NCI-H446 (cell line): ENCODE measurements around the gene IKBKG.
"Not testable (repeated sequence)": the region's sequence is repeated elsewhere in the genome, so short reads cannot be mapped to it uniquely, and the experiment has no call there.

Source experiments
- DNase-seq, 2 experiments: peaks; one replicate each; lab custom pipeline; 2025; lab: John Stamatoyannopoulos, UW

IKBKG gene

GRCh38 chrX:154547245-154548027 lies at the start of gene IKBKG:
IKBKG (plus strand) TSS chrX:154547620; CDS start chrX:154552003, 4,383 bp downstream.
- DNase-seq: peak; percentile 80 to 91

GRCh38 chrX:154501423-154501822 lies 46.0 kb upstream of the IKBKG start:
- DNase-seq: not testable (repeated sequence)

- DNase-seq: no peak
Observed at GRCh38 chrX:154502098-154502497, 45.3 kb upstream of the IKBKG start.

- no peak for DNase-seq
Observed at GRCh38 chrX:154502989-154503388, 44.4 kb upstream of the IKBKG start.

GRCh38 chrX:154505734-154506133 lies 41.7 kb upstream of the IKBKG start:
- DNase-seq: no peak

GRCh38 chrX:154506483-154507332 lies 40.7 kb upstream of the IKBKG start:
- DNase-seq: no peak

GRCh38 chrX:154507673-154508383 lies 39.6 kb upstream of the IKBKG start:
- no peak for DNase-seq

GRCh38 chrX:154508384-154508745 lies 39.1 kb upstream of the IKBKG start:
- DNase-seq: no peak

- DNase-seq: no peak
Observed at GRCh38 chrX:154509455-154509854, 38.0 kb upstream of the IKBKG start.

GRCh38 chrX:154511761-154512160 lies 35.7 kb upstream of the IKBKG start:
- no peak for DNase-seq

GRCh38 chrX:154512879-154513553 lies 34.4 kb upstream of the IKBKG start:
- no peak for DNase-seq

GRCh38 chrX:154513716-154514115 lies 33.7 kb upstream of the IKBKG start:
- DNase-seq: no peak

GRCh38 chrX:154515090-154515965 lies 32.1 kb upstream of the IKBKG start:
- DNase-seq: no peak

- DNase-seq: peak; percentile 38 to 91
Observed at GRCh38 chrX:154515966-154516655, 31.3 kb upstream of the IKBKG start, which contains the start of gene FAM3A. FAM3A (minus strand) TSS chrX:154516232; CDS start chrX:154515772, 460 bp downstream.

- DNase-seq: no peak
Observed at GRCh38 chrX:154516656-154517100, 30.7 kb upstream of the IKBKG start.

- no peak for DNase-seq
Observed at GRCh38 chrX:154517101-154517781, 30.2 kb upstream of the IKBKG start.

- no peak for DNase-seq
Observed at GRCh38 chrX:154519389-154519788, 28.0 kb upstream of the IKBKG start.

GRCh38 chrX:154525606-154526490 lies 21.6 kb upstream of the IKBKG start:
- no peak for DNase-seq
